Left lung (tissue), 14 donors: ENCODE data around the gene FOXA1. TPM values are rescaled to one million over a fixed set of nuclear protein-coding genes. Genes with fewer than 3 reads are reported as not detected.

ENCODE experiments used
- ATAC-seq: fragments of 200-7000 bp; cut with Tn5 transposase; one replicate; pipeline ENCODE4 v1.9.1; 2020; ENCODE audit warnings: moderate library complexity
- DNase-seq, 4 donors: peaks; one replicate each; pipeline ENCODE4 v3.0.0-alpha.2; 2013 to 2020
- H3K27ac ChIP-seq, 2 donors: fragments of 200-600 bp; sonication (generic) in 1 of 2; one replicate each; pipeline versions ENCODE4 v1.5.0 to v1.8.0; 2020 to 2021
- H3K27me3 ChIP-seq, 2 donors: fragments of 200-600 bp; sonication (generic) in 1 of 2; one replicate each; pipeline versions ENCODE4 v1.5.0 to v1.8.0; 2020 to 2021
- H3K36me3 ChIP-seq, 2 donors: fragments of 200-600 bp; sonication (generic) in 1 of 2; one replicate each; pipeline versions ENCODE4 v1.5.0 to v1.8.0; 2020 to 2021
- H3K4me1 ChIP-seq, 2 donors: fragments of 200-600 bp; one replicate each; pipeline ENCODE4 v1.8.0; 2021
- H3K4me3 ChIP-seq, 2 donors: fragments of 200-600 bp; sonication (generic) in 1 of 2; one replicate each; pipeline versions ENCODE4 v1.5.0 to v1.8.0; 2020 to 2021; ENCODE audit warnings: mild to moderate bottlenecking in 1 of 2
- H3K9me3 ChIP-seq, 2 donors: fragments of 200-600 bp; sonication (generic) in 1 of 2; one replicate each; pipeline versions ENCODE4 v1.5.0 to v1.8.0; 2020 to 2021
- intact Hi-C, 2 donors: fragments of 100-400 bp; cut with DNase I; formaldehyde crosslinking; loops; one replicate each; pipeline versions ENCODE4 v1.11.2 to v1.14.2; 2022
- long read RNA-seq, 12 donors: library from polyadenylated mRNA in 2 of 12; unstranded in 2 of 12; transcript quantifications; one replicate each; pipeline ENCODE4 v2.0.0 and lab custom pipeline, GENCODE V29; 2019 to 2026
- polyA plus RNA-seq, 6 donors: library from polyadenylated mRNA; unstranded; fragments of 120-200 nt; gene quantifications; one replicate each; pipeline ENCODE4 v1.2.1, GENCODE V29; 2013; ENCODE audit not compliant: insufficient read length in 6 of 6
- total RNA-seq, 2 donors: library from RNA; stranded (reverse); fragmentation: NEBNext Ultra II Directional; extraction: Animal tissue kit (Norgen Biotek cat#: 25700); gene quantifications; one replicate each; pipeline ENCODE4 v1.2.1, GENCODE V29; 2021
- TF ChIP-seq, protein P1 (sequence below), 2 donors: fragments of 200-600 bp; sonication (generic) in 1 of 2; IDR thresholded peaks; one replicate each; pipeline versions ENCODE4 v1.5.0 to v1.8.0; 2021; ENCODE audit warnings: antibody characterized with exemption in 2 of 2
- donor health status: DM: no; HTN: yes; CAD: no.
- donor health status: DM: no; HTN: no; CAD: no.

FOXA1 gene
- total RNA-seq: 10 to 100 TPM; 30.2 to 33.6 TPM
- polyA plus RNA-seq: 10 to 100 TPM; 39.5 to 52.9 (median 43.9) TPM
- long read RNA-seq, donor 1, transcript FOXA1-201 (2 exons, 2,862 nt): major isoform, 28 of 29 reads
- long read RNA-seq, donor 1, partial matches to known transcripts: 0 of 29 reads
- long read RNA-seq, donor 1, other reads (novel, unspliced or antisense): 0 of 29 reads
- long read RNA-seq, donor 2, transcript FOXA1-201 (2 exons, 2,862 nt): major isoform, 21 of 26 reads
- long read RNA-seq, donor 2, partial matches to known transcripts: 5 of 26 reads
- long read RNA-seq, donor 2, other reads (novel, unspliced or antisense): 0 of 26 reads
- long read RNA-seq, donor 3, transcript FOXA1-201 (2 exons, 2,862 nt): major isoform, 8 of 8 reads
- long read RNA-seq, donor 3, partial matches to known transcripts: 0 of 8 reads
- long read RNA-seq, donor 3, other reads (novel, unspliced or antisense): 0 of 8 reads
- long read RNA-seq, donor 4, partial matches to known transcripts: 0 of 1 reads
- long read RNA-seq, donor 4, other reads (novel, unspliced or antisense): 1 of 1 reads
- long read RNA-seq, donor 5, transcript FOXA1-201 (2 exons, 2,862 nt): major isoform, 25 of 26 reads
- long read RNA-seq, donor 5, partial matches to known transcripts: 0 of 26 reads
- long read RNA-seq, donor 5, other reads (novel, unspliced or antisense): 0 of 26 reads
- long read RNA-seq, donor 6, transcript FOXA1-201 (2 exons, 2,862 nt): major isoform, 12 of 12 reads
- long read RNA-seq, donor 6, partial matches to known transcripts: 0 of 12 reads
- long read RNA-seq, donor 6, other reads (novel, unspliced or antisense): 0 of 12 reads
- long read RNA-seq, donor 7, transcript FOXA1-201 (2 exons, 2,862 nt): major isoform, 7 of 7 reads
- long read RNA-seq, donor 7, partial matches to known transcripts: 0 of 7 reads
- long read RNA-seq, donor 7, other reads (novel, unspliced or antisense): 0 of 7 reads
- long read RNA-seq, donor 8, transcript FOXA1-201 (2 exons, 2,862 nt): major isoform, 19 of 19 reads
- long read RNA-seq, donor 8, partial matches to known transcripts: 0 of 19 reads
- long read RNA-seq, donor 8, other reads (novel, unspliced or antisense): 0 of 19 reads
- long read RNA-seq, donor 9: 0 reads
- long read RNA-seq, donor 10: 0 reads
- long read RNA-seq, donor 11, partial matches to known transcripts: 0 of 2 reads
- long read RNA-seq, donor 11, other reads (novel, unspliced or antisense): 0 of 2 reads
- long read RNA-seq, donor 12, transcript FOXA1-201 (2 exons, 2,862 nt): major isoform, 14 of 15 reads
- long read RNA-seq, donor 12, partial matches to known transcripts: 0 of 15 reads
- long read RNA-seq, donor 12, other reads (novel, unspliced or antisense): 0 of 15 reads

DNA sequence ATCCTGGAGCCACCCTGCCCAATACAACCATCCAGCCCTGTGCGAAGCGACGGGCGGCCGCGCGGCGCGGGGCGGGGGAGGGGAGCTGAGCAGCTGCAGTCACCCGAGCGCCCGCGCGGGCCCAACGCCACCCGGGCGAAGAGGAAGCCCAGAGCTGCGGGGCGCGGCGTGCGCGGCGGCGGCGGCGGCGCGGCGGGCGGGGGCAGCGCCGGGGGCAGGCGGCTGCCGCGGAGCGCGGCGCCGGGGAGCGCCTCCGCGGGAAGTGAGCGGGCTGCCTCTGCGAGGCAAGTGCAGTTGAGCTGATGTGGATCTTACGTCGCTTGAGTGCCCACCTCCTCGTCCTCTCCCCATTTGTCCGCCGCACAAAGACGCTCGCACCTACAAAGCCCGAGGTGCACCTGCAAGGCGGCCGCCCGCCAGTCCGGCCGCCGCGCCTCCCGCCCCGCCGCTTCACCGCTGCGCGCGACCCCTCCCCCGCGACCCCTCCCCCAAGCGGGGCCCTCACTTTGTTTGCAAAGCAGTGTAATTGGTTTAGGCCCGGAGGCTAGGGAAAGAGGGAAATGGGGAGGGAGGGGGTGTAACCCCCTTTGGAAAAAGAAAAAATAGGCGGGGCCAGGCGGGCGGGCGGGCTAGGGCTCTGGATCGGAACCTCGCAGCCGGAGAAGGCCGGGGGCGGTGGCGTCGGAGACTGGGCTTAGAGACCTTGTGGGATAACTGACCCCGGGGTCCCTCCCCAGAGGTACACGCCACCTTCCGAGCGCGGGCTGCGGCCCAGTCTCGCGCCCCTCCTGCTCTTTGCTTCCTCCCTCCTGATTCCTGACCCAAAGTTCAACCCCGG lies at the start of gene FOXA1, which contains the start of gene TTC6:
TSS of gene FOXA1 (minus strand) at position 279 of the 838 bp plus-strand sequence. CDS start at position 2, 277 bp downstream.
TSS of gene TTC6 (plus strand) at position 659 of the 838 bp plus-strand sequence. CDS start 26,436 bp downstream, outside the sequence.
- H3K4me1 ChIP-seq: peaks cover 0 to 34% of the 10 kb centered on the region in 2 donors

DNA sequence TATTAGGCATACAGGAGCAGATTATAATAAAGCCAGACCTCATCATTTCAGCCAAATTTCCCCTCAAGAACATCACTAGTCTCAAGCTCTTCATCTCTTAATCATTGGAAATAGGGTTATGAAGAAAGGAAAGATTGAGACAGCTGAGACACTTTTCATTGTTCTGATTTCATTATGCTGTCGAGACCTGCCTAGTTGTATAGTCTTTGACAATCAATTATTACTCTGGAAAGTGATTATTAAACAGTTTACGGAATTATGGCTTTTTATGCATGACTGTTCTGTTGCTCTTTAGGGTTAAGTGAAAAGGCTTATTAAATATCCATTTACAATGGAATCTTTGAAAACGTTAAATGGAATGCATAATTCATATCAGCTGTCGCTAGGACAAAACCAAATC lies 48.7 kb upstream of the FOXA1 start:
- ATAC-seq: no peak
- Histone ChIP-seq H3K4me1 (no peaks in the 10 kb centered on the region), H3K27ac (no peak overlapping the region), H3K36me3 (no peaks in the 10 kb centered on the region), H3K9me3 (no peaks in the 10 kb centered on the region), H3K27me3 (no peaks in the 10 kb centered on the region), H3K4me3 (no peak overlapping the region)
- intact Hi-C loops: no loop called here
- TF ChIP-seq, protein P1, sequence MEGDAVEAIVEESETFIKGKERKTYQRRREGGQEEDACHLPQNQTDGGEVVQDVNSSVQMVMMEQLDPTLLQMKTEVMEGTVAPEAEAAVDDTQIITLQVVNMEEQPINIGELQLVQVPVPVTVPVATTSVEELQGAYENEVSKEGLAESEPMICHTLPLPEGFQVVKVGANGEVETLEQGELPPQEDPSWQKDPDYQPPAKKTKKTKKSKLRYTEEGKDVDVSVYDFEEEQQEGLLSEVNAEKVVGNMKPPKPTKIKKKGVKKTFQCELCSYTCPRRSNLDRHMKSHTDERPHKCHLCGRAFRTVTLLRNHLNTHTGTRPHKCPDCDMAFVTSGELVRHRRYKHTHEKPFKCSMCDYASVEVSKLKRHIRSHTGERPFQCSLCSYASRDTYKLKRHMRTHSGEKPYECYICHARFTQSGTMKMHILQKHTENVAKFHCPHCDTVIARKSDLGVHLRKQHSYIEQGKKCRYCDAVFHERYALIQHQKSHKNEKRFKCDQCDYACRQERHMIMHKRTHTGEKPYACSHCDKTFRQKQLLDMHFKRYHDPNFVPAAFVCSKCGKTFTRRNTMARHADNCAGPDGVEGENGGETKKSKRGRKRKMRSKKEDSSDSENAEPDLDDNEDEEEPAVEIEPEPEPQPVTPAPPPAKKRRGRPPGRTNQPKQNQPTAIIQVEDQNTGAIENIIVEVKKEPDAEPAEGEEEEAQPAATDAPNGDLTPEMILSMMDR (IDR thresholded peaks at IDR 0.05): no peak
- DNase-seq: no peak

More for the DNA sequence above, at the start of gene FOXA1, which contains the start of gene TTC6:
- peak in 3 of 4 donors; percentile 73 to 84 (median 83) for DNase-seq
- ATAC-seq: peak; percentile 35
- H3K27ac ChIP-seq: peak within 1 kb of the TSS; percentile 80 to 91
- no peaks in the 10 kb centered on the region for H3K9me3 ChIP-seq
- peak within 1 kb of the TSS; percentile 38 to 43 for H3K4me3 ChIP-seq
- peaks cover 90 to 100% of the 10 kb centered on the region in 2 donors for H3K27me3 ChIP-seq
- TF ChIP-seq, protein P1 (IDR thresholded peaks at IDR 0.05): no peak
- intact Hi-C loops: loop anchor here in 1 of 2 donors (5.0 kb wide), 1 partner anchor 343 kb away; no protein-coding TSS in a partner anchor
- H3K36me3 ChIP-seq: no peaks in the 10 kb centered on the region

DNA sequence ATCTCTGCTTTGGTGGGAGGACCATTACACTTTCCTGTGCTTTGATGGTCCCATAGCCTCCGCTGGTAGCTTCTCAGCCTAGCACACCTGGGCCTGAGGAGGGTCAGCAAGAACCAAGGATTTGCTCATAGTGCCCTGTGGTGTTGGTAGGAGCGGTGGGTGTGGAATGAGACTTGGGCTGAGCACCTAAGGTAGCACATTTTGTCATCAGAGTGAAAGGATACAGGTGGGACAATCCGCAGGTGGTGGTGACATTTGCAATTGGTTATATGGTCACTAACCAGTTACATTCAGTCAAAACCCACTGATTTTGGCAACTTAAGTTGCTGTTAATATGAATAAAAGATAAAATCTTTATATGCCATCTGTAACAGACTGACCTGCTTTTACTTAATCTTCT lies 47.1 kb upstream of the FOXA1 start:
- no peak for ATAC-seq
- intact Hi-C loops: no loop called here
- TF ChIP-seq, protein P1 (IDR thresholded peaks at IDR 0.05): no peak
- no peaks in the 10 kb centered on the region for H3K27me3 ChIP-seq
- H3K4me3 ChIP-seq: no peak overlapping the region
- no peaks in the 10 kb centered on the region for H3K4me1 ChIP-seq
- H3K9me3 ChIP-seq: no peaks in the 10 kb centered on the region
- DNase-seq: no peak
- no peaks in the 10 kb centered on the region for H3K36me3 ChIP-seq
- H3K27ac ChIP-seq: no peak overlapping the region

DNA sequence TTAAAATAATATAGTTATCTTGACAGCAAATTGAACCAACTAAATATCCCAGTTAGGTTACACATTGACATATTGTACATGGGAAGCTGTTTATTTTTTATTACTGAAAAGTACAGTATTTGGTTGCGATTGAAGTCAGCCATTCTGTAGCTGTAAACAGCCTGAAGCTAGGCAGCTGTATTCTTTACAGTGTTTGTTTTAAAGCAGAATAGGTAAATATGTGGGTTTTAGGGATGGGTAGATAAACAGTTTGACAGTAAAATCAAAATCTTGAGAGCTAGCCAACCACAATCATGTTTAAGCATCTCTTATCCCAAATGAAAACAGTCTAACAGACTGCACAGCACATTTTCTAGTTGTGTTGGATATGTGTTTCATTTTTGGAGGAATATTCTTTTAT lies 46.1 kb upstream of the FOXA1 start:
- intact Hi-C loops: no loop called here
- Histone ChIP-seq H3K9me3 (no peaks in the 10 kb centered on the region), H3K4me3 (no peak overlapping the region), H3K27ac (no peak overlapping the region), H3K36me3 (no peaks in the 10 kb centered on the region), H3K27me3 (no peaks in the 10 kb centered on the region), H3K4me1 (no peaks in the 10 kb centered on the region)
- ATAC-seq: no peak
- no peak for DNase-seq
- TF ChIP-seq, protein P1 (IDR thresholded peaks at IDR 0.05): no peak
